AG09309 (cell line): ENCODE data around the gene KCNA2.

ENCODE experiments used
- DNase-seq: peaks from one replicate; pipeline ENCODE4 v3.0.0-alpha.2; 2010; ENCODE audit warnings: low read depth
- H3K4me3 ChIP-seq: 2 replicates; pipeline ENCODE4 v1.5.1; 2011; ENCODE audit warnings: mild to moderate bottlenecking, low read depth, low read length, moderate library complexity; ENCODE audit not compliant: control insufficient read depth
- CTCF ChIP-seq: IDR thresholded peaks from 2 replicates; pipeline ENCODE4 v1.5.1; 2011; ENCODE audit warnings: mild to moderate bottlenecking, low read depth, low read length, inconsistent platforms; ENCODE audit not compliant: insufficient read depth, control insufficient read depth; ENCODE audit errors: missing control alignments

Gene KCNA2

GRCh38 chr1:110587906-110588305, 18.3 kb downstream of the KCNA2 start:
- no peak for TF ChIP-seq CTCF
- no peak overlapping the region for H3K4me3 ChIP-seq
- DNase-seq: no peak

- DNase-seq: no peak
- no peak overlapping the region for H3K4me3 ChIP-seq
- TF ChIP-seq CTCF: no peak
These were observed 20.7 kb downstream of the KCNA2 start for GRCh38 chr1:110585481-110585880.

GRCh38 chr1:110584045-110584444, 22.1 kb downstream of the KCNA2 start:
- TF ChIP-seq CTCF: no peak
- DNase-seq: no peak
- H3K4me3 ChIP-seq: no peak overlapping the region

- no peak for TF ChIP-seq CTCF
- DNase-seq: no peak
- H3K4me3 ChIP-seq: no peak overlapping the region
These were observed 22.7 kb downstream of the KCNA2 start for GRCh38 chr1:110583505-110583904.

- no peak for TF ChIP-seq CTCF
- H3K4me3 ChIP-seq: no peak overlapping the region
- DNase-seq: no peak
These were observed 23.8 kb downstream of the KCNA2 start for GRCh38 chr1:110582378-110582777.

- H3K4me3 ChIP-seq: no peak overlapping the region
- no peak for TF ChIP-seq CTCF
- DNase-seq: no peak
These were observed 24.4 kb downstream of the KCNA2 start for GRCh38 chr1:110581682-110582145.

GRCh38 chr1:110580244-110580643, 25.9 kb downstream of the KCNA2 start:
- no peak overlapping the region for H3K4me3 ChIP-seq

More at GRCh38 chr1:110580244-110580643, 25.9 kb downstream of the KCNA2 start:
- DNase-seq: no peak
- no peak for TF ChIP-seq CTCF
